ENCODE results near the gene TEN1.

The TEN1 gene

GRCh38 chr17:75979705-75980187 is 706 bp downstream of the TEN1 start (continued):
- peak; percentile 58 for TF ChIP-seq PRDM10 (tag by site-specific recombination; IDR thresholded peaks at IDR 0.05)
- TF ChIP-seq ZNF16 (tag by site-specific recombination; IDR thresholded peaks at IDR 0.05; ENCODE audit: low read depth): no peak
- TF ChIP-seq ZNF341 (tag by site-specific recombination; IDR thresholded peaks at IDR 0.05; ENCODE audit: low read depth): no peak; the same call in none of the 2 replicates
- no peak for TF ChIP-seq ZBTB10 (tag by site-specific recombination; IDR thresholded peaks at IDR 0.05)
- peak; percentile 50; the same call in 1 of the 2 replicates for TF ChIP-seq ZFHX2 (tag by site-specific recombination; conservative IDR thresholded peaks at IDR 0.05)
- no peak for TF ChIP-seq ATF2 (tag by site-specific recombination; IDR thresholded peaks at IDR 0.05; ENCODE audit: low read depth)
- no peak for TF ChIP-seq BCL11A (tag by site-specific recombination; IDR thresholded peaks at IDR 0.05; ENCODE audit: low read depth)
- TF ChIP-seq ZNF555 (tag by site-specific recombination; conservative IDR thresholded peaks at IDR 0.05): no peak
- no peak for TF ChIP-seq ZNF530 (tag by site-specific recombination; IDR thresholded peaks at IDR 0.05; ENCODE audit: low read depth)
- no peak for TF ChIP-seq ZNF24 (tag by site-specific recombination; IDR thresholded peaks at IDR 0.05)
- TF ChIP-seq ZSCAN30 (tag by site-specific recombination; IDR thresholded peaks at IDR 0.05): no peak; the same call in 1 of the 2 replicates
- TF ChIP-seq ZNF518A (tag by site-specific recombination; conservative IDR thresholded peaks at IDR 0.05; ENCODE audit: low read depth): no peak
- TF ChIP-seq HOXD13 (CRISPR knock-in tag; IDR thresholded peaks at IDR 0.05; ENCODE audit: borderline replicate concordance): no peak
- no peak for TF ChIP-seq ZNF214 (tag by site-specific recombination; IDR thresholded peaks at IDR 0.05; ENCODE audit: borderline replicate concordance)
- no peak for TF ChIP-seq SETDB1 (IDR thresholded peaks at IDR 0.05; ENCODE audit: insufficient read length, low read length)
- TF ChIP-seq ZEB2 (tag by site-specific recombination; IDR thresholded peaks at IDR 0.05): no peak
- TF ChIP-seq ZIC2 (tag by site-specific recombination; IDR thresholded peaks at IDR 0.05): no peak
- no peak for TF ChIP-seq ZNF157 (tag by site-specific recombination; IDR thresholded peaks at IDR 0.05)
- TF ChIP-seq ZNF529 (tag by site-specific recombination; IDR thresholded peaks at IDR 0.05; ENCODE audit: insufficient replicate concordance): no peak
- TF ChIP-seq ZNF335 (tag by site-specific recombination; conservative IDR thresholded peaks at IDR 0.05): peak; percentile 70
- TF ChIP-seq ZNF311 (tag by site-specific recombination; IDR thresholded peaks at IDR 0.05; ENCODE audit: borderline replicate concordance): no peak
- TF ChIP-seq GFI1B (tag by site-specific recombination; IDR thresholded peaks at IDR 0.05): no peak
- TF ChIP-seq ZNF704 (tag by site-specific recombination; IDR thresholded peaks at IDR 0.05): no peak
- peak; percentile 38; the same call in 1 of the 2 replicates for TF ChIP-seq ZFP69B (tag by site-specific recombination; IDR thresholded peaks at IDR 0.05)
- no peak for TF ChIP-seq ZNF626 (tag by site-specific recombination; IDR thresholded peaks at IDR 0.05)
- TF ChIP-seq GLI4 (tag by site-specific recombination; IDR thresholded peaks at IDR 0.05): no peak
- TF ChIP-seq ZNF571 (tag by site-specific recombination; IDR thresholded peaks at IDR 0.05): no peak
